ENCODE measurements around the gene ZFP62.

The ZFP62 gene

DNA sequence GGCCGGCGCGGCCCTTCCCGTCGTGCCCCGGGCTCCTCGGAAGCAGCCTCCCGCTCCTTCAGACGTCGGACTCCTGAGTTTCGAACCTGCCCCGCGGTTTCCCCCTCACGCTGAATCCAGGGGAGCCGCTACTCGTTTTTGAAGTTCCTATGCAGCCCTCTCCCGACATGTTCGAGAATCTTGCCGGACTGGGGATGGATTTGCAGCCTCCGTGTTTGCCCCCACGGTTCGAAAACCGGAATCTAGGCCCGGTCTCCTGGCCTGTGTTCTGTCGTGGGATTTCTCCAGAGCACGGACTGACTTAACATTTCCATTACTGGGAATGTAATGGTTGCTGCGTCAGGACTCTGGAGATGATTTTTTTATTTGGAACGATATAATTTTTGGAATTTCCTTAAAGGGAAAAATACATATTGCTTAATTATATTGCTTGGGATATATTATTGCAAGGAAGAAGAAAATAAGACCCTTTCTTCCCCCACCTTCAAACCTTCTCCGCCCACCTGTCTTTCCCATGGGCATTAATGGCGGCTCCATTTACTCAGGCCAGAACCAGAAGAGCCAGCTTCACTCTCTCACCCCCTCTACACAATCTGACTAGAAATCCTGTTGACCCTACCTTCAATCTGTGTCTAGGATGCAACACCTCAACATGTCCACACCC is 50.0 kb downstream of the ZFP62 start:
- DNase-seq (ENCODE audit: low read depth in 4 of 4, low spot score in 1 of 4), result peak in 1 of 4 experiments; percentile 47

DNA sequence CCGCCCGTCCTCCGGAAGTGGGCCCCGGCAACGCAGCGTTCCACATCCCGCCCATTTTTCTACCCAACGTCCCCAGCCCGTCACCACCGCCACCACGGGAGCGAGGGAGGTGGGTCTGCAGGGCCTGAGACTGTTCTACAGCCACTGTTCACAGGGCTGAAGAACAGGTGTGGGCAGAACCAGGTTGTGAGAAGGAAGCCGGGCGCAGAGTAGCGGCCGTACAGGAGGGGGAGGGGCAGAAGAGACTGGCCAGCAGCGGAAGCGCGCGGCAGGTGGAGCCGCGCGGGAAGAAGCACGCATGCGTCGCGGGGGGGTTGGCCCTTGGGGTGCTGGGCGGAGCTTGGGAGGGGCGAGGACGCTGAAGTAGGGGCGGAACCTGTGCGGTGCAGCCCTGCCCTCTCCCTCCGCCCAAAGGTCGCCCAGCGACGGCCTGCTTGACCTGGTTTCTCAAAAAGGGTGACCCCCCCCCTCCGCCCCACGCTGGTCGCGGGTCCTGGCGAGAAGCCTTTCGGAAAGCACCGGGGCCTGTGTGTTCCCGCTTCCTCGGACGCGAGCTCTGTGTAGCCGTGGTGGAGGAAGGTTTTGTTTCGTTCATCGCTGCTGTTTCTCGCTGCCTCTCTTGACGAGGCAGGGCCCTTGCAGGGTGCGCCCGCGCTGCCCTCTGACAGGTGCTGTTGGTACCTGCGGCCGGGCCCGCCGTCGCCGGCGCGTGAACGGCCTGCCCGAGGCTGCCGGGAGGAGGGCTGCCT is 50.7 kb downstream of the ZFP62 start:
- peak; percentile 89 to 95 (median 92) for DNase-seq (ENCODE audit: low read depth in 4 of 4, low spot score in 1 of 4)

DNA sequence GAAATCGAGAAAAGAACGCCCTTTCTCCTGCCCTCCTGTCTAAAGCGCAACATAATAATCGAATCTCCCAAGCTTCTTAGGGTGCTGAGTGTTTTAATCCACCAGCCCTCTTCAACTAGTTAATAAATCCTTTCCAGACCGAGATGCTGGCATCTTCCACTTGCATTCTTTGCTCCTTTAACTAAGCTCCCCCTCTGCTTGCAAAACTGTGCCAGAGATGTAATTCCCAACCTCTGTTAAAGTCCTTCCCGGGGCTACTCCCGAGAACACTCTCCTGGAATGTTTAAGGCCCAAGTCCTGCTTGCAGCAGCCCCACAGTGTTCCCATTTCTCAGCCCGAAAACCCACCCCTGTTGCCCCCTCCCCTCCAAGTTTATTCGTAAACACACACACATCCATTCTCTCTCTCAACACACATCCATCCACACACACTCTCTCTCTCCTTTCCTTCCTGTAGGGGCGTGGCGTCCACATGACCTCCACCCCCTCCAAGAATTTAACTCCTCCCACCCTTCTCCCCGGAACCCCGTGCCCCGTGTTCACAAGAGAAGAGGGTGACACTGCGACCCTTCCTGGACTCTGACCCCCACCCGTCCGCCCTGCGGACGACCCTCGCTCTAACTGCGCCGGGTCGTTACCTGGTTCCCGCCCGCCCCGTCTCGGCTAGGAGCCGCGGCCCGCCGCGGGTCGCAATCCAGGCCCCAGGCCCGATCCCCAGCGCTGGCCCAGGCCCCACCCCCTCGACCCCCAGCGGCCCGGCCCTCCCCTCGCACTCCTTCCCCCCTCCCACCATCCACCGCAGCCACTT is 51.5 kb downstream of the ZFP62 start:
- DNase-seq (ENCODE audit: low read depth in 4 of 4, low spot score in 1 of 4), result peak; percentile 49 to 93 (median 68)

DNA sequence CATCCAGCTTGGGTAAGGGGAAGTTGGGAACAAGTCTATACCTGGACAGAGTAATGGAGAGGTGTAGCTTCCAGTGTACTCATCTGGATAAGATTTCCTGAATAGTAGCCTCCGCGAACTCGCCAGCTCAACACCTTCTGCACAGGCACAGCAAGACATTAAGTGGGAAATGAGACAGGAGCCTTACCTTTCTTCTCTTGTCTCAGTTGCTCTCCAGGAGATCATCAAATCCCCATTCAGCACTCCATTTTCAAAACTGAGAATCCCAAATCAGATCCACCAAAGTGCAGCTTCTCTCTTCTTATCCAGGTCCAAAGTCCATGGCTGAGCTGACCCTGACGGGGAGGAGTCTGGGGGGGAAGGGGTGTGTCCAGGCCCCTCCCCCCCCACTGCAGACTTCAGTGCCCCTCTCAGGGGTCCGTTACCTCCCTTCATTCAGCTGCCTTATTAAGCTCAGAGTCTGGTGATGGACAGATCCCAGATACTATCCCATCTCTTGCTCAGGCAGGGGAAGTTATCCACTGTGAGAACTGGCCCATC is 52.5 kb downstream of the ZFP62 start:
- no peak for DNase-seq (ENCODE audit: low read depth in 4 of 4, low spot score in 1 of 4)

DNA sequence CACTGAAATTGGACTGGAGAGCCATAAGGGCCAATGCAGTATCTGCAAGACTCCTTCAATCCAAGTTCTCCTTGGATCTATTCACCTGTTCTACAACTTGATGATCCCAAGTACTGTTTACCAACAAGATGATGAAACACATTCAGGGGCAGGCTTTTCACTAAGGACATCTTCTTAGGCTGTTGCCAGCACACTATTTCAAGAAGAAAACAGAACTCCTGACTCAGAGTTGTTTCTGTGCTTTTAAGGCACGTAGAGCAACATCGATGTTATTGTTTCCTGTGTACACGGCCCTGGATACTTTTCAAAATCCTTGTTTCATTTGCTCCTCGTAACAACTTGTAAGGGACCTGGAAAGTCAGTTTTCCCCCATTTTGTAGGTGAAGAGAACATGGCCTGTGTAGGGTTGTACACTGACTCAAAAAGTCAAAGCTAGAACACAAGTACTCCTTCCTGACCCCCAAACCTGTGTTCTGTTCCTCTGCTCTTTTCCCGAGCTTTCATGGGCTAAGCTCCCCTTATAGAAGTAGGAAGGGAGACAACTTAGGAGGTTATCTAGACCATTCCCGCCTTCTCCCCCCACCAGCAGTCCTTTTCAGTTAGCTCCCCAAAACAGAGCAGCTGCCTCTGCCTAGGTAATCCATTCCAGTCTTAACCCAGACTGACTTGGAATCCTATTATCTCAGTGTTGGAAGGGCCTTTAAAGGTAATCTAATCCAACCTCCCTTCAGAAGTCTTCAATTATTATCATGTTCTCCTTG is 53.2 kb downstream of the ZFP62 start:
- no peak for DNase-seq (ENCODE audit: low read depth in 4 of 4, low spot score in 1 of 4)

DNA sequence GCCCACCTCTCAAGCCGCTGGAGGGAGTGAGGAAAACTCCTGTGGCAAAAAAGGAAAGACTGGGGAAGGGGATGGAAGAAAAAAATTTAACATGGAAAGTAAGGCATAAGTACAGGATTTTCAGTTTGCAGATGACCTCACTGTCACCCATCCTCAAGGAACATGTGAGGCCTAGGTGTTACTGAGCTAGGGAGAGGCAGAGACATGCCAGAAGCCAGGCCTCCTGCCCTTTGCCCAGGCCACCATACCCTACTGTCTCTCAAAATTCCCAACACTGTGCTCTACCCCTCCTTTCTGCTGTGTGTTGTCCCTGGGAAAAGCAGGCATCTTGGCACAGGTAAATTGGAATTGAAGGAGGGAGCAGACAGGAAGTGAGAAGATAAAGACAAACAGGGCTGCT is 54.0 kb downstream of the ZFP62 start:
- DNase-seq (ENCODE audit: low read depth in 4 of 4, low spot score in 1 of 4), result no peak

DNA sequence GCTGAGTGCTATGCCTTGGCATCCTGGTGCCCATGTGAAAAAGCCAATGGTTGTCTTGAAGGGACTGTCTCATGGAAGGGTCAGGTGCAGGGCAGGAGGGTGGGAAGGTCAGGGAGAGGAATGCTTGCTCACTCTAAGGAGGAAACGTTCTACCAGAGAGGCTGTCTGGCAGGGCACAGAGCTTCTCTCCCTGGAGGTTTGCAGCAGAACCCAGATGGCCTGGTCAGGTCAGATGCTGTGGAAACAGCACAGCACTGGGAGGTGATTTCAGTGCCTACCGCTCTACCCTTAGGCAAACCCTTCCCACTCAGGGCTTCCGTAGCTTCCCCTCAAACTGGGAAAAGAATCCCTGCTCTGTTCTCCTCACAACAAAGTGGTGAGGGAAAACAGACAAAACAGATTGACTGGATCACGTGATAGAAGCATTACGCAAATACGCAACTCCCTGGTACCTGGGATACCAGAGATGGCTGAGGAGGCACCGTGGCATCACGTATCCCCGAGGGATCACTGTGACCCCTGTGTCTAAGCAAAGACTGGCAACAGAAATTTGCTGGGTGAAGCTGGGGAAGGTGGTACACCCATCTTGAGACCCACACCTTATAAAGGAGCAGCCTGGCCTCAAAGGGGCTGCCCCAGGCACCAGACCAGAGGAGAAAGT is 54.6 kb downstream of the ZFP62 start:
- DNase-seq (ENCODE audit: low read depth in 4 of 4, low spot score in 1 of 4), result no peak

DNA sequence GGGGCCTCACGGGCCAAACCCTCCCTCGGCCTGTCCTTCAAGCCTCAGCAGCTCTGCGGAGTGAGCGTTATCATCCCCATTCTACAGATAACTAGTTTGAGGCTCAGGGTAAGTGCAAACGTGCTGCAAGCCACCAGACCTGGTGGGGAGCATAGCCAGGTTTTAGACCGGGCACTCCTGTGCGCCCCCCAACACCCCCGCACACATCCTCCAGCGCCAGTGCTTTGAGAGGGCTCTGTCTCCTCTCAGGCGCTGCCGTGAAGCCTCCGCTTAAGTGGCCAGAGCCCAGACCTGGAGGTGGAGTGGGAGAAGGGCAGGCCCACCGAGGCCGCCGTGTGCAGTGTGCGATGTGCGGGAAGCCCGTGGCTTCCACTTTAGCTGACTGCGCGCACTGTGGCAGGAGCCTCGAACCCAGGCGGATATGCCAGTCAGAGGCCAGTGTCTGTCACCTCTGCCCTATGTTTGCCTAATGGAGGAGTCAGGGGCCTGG is 56.9 kb downstream of the ZFP62 start:
- no peak for DNase-seq (ENCODE audit: low read depth in 4 of 4, low spot score in 1 of 4)

DNA sequence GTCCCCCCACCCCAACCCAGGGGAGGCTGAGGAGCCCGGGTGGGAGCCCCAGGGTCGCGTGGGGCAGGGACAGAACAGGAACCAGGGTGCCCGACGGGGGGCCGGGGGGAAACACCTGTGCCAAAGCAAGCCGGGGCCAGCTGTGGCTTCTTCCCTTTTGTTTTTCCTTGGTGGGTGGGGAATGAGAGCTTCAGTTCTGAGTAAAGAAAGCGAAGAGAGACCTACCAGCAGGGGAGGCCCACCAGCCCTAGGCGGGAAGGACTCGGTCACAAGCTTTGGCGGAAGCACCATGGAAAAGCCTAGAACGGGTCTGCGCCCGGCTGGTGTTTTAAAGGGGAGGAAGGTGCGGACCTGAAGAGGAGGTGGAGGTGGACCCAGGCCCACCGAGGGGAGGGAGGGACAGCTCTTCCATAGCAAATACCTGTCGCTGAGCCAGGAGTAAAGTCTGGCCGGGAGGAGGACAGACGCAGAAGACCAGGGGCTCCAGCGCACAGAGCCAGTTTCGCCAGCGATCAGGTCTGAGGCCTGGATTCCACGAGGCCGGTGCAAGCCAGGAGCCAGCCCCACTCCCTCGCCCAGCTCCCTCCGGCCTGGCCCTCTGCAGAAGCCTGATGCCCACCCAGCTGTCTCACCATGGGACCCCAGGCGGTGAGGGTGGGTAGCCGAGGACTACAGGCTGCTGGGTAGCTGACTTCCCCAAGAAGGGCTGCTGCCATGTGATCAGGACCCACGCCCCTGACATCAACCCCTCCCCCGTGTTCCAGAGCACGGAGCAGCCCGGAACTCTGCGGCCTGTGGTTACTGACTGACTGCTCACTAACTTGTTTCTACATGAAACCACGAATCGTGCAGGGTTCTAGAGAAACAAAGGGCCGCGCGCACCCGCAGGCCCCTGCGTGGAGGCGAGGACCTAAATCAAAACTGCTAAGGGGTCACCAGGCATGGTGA is 57.6 kb downstream of the ZFP62 start:
- peak; percentile 52 to 83 (median 64) for DNase-seq (ENCODE audit: low read depth in 4 of 4, low spot score in 1 of 4)

DNA sequence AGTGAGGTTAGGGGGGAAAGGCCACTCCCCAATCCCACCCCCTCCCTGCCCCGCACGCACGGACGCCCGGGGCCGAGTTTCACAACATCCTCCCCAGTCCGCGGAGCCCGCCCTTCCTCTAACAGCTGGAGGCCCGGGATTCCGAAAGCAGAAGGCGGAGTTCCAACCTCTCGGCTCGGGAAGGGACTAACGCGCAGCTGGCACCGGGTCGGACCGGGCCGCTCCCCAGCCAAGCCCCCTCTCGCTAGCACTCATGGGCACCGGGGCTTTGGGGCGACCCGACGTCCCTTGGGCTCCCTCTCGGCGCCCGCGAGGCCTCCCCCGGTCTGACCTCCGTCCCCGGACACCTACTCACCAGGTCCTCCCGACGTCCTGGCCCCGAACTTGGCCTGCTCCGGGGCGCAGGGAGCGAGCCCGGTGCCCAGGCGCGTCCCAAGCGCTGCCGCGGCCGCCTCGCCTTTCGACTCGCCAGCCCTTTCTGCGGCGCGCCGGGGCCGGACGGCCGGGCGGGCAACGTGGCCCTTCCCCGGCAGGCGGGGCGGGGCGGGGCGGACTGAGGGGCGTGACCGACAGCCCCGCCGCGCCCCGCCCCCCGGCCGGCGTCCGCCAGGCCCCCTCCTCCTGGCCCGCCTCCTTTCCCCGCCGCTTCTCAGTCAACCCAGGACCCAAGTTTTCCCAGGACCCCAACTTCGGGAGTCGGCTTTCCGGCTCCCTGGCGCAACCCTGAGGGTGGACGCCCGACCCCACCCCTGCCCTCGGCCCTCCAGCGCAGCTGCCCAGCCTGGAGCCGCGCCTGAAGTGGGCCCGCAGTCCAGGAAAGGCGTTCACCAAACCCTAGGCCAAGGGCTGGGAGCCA is 58.5 kb downstream of the ZFP62 start, which contains the start of gene MGAT1:
Gene MGAT1 (minus strand): TSS at position 482 of the 856 bp plus-strand sequence. CDS start 9,835 bp downstream, outside the sequence.
- peak; percentile 68 to 76 (median 72) for DNase-seq (ENCODE audit: low read depth in 4 of 4, low spot score in 1 of 4)

DNA sequence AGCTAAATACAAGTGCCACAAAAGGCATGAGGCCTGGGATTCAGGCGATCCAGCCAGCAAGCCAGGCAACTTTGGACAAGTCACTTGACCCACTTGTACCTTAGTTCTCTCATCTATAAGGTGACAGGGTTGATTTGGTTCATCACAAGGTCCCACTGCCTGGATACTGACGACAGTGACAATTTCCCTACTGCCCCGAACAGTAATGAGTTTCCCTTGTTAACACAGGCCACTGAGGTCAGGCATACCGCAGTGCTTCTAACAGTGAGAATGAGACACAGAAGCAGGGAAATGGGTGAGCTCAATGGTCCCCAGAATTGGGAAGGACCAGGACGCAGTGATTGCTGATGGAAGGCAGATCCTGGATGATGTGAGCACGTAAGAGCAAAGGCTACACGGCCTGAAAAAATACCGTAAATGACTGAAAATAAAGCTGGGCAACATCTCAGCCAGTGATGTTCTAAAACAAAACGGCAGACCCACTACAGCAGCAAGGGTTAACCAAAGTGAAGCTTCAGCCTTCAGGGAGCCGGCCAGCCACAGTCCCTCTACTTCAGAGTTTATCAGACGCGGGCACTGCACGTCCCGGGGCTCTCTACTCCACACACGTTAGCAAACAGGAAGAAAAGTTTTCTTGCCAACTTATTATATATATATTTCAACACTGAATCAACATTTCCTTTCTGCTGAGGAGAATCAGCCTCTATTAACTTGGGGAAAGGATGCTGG is 59.3 kb downstream of the ZFP62 start:
- no peak for DNase-seq (ENCODE audit: low read depth in 4 of 4, low spot score in 1 of 4)

DNA sequence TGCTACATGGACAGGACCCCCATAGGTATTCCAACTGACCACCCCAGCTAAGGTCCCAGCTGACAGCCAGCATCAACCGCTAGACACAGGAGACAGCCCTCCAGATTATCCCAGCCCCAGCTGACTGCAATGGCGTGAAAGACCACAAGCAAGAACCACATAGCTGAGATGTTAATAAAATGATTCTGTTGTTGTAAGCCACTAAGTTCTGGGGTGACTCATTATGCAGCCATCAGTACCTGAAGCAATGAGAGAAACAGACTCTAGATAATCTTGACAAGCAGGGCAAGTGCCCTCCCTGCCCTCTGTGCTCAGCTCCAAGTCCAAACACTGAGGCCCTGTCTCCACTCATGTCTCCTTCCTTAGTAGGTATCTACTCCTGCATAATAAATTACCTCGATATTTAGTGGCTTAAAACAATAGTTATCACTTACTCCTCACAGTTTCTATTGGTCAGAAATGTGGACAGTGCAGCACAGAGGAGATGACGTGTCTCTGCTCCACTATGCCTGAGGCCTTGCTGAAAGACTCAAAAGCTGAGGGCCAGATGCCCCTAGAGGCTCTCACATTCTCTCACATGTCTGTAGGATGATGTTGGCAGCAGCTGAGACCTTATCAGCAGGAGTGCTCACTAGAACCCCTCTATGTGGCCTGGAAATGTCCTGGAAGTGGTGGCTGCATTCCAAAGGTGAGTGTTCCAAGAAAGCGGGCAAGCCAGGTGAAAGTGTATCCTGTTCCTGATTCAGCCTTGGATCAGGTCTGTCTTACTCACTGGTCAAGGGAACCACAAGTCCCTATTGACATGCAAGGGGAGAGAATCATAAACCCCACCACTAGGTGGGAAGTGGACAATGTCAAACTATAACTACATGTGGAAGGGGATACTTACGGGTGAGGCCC is 60.9 kb downstream of the ZFP62 start:
- no peak for DNase-seq (ENCODE audit: low read depth in 4 of 4, low spot score in 1 of 4)

DNA sequence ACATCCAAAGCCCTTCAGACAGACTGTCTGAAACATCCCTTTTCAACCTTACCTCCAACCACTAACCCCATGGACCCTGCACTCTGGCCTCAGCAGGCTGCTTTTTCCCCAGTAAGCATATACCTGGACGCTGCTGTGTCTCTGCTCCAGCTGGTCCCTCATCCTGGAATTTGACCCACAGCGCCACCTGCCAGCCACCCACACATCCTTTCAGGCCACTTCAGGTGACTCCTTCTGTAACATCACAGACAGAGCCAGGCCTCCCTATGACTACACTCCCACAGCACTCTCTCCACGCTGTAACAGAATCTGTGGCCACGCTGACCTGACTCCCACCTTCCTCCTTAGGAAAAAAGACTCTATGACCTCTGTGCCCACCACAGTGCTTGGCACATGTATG is 61.9 kb downstream of the ZFP62 start:
- no peak for DNase-seq (ENCODE audit: low read depth in 4 of 4, low spot score in 1 of 4)

DNA sequence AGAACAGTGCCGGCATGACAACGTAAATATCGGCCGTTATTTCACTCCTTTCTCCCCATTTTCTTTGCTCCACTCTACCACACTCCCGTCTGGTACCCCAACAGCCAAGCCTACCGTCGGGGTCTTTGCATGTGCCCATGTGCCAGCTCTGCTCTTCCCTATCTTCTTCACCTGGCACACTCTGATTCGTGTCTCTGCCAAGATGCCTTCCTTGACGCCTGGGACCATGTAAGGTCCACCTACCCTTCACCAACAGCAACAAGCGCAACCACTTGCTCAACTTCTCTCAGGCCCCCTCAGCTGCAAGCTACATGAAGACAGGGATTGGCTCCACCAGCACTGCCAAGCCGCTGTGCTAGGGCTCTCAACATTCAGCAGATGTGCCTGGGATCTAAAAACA is 62.9 kb downstream of the ZFP62 start:
- DNase-seq (ENCODE audit: low read depth in 4 of 4, low spot score in 1 of 4), result no peak
